GM06990 (cell line): ENCODE measurements around the gene PHF19.

ENCODE experiments used
- DNase-seq: peaks from one replicate; pipeline ENCODE4 v3.0.0-alpha.2; 2011; ENCODE audit not compliant: insufficient read length; ENCODE audit errors: extremely low read depth
- H3K27me3 ChIP-seq: replicated peaks from 2 replicates; pipeline ENCODE4 v1.6.0; 2011; ENCODE audit warnings: low read length; ENCODE audit not compliant: control insufficient read depth, insufficient read depth
- H3K36me3 ChIP-seq: 2 replicates; pipeline ENCODE4 v1.5.1; 2011; ENCODE audit warnings: low read length; ENCODE audit not compliant: control insufficient read depth, insufficient read depth
- H3K4me3 ChIP-seq: replicated peaks from 2 replicates; pipeline ENCODE4 v1.5.1; 2011; ENCODE audit warnings: low read depth, mild to moderate bottlenecking, control low read depth, low read length
- CTCF ChIP-seq: IDR thresholded peaks from 2 replicates; pipeline ENCODE4 v1.5.1; 2011; ENCODE audit warnings: low read length, control low read depth, mild to moderate bottlenecking, inconsistent platforms; ENCODE audit not compliant: insufficient read depth, poor library complexity, severe bottlenecking

The PHF19 gene

GRCh38 chr9:120865809-120866208 is 11.2 kb downstream of the PHF19 start:
- H3K4me3 ChIP-seq, result no peak overlapping the region
- H3K36me3 ChIP-seq, result peaks cover 48% of the 10 kb centered on the region
- no peaks in the 10 kb centered on the region for H3K27me3 ChIP-seq
- DNase-seq, result no peak
- no peak for TF ChIP-seq CTCF

GRCh38 chr9:120865176-120865575 is 11.8 kb downstream of the PHF19 start:
- Histone ChIP-seq H3K36me3 (peaks cover 47% of the 10 kb centered on the region), H3K4me3 (no peak overlapping the region), H3K27me3 (no peaks in the 10 kb centered on the region)
- no peak for TF ChIP-seq CTCF
- DNase-seq, result no peak

- DNase-seq, result no peak
- Histone ChIP-seq H3K36me3 (peaks cover 45% of the 10 kb centered on the region), H3K27me3 (no peaks in the 10 kb centered on the region), H3K4me3 (no peak overlapping the region)
- TF ChIP-seq CTCF, result no peak
These were observed 12.3 kb downstream of the PHF19 start for GRCh38 chr9:120864719-120865118.

- TF ChIP-seq CTCF, result no peak
- DNase-seq, result no peak
- Histone ChIP-seq H3K36me3 (peaks cover 44% of the 10 kb centered on the region), H3K27me3 (no peaks in the 10 kb centered on the region), H3K4me3 (no peak overlapping the region)
These were observed 13.2 kb downstream of the PHF19 start for GRCh38 chr9:120863833-120864232.

GRCh38 chr9:120862452-120862851 is 14.5 kb downstream of the PHF19 start:
- Histone ChIP-seq H3K4me3 (no peak overlapping the region), H3K27me3 (no peaks in the 10 kb centered on the region), H3K36me3 (peaks cover 53% of the 10 kb centered on the region)
- TF ChIP-seq CTCF, result no peak
- no peak for DNase-seq

GRCh38 chr9:120861935-120862334 is 15.1 kb downstream of the PHF19 start:
- no peak for TF ChIP-seq CTCF
- H3K36me3 ChIP-seq, result peaks cover 54% of the 10 kb centered on the region
- no peak for DNase-seq

More at GRCh38 chr9:120861935-120862334, 15.1 kb downstream of the PHF19 start:
- Histone ChIP-seq H3K4me3 (no peak overlapping the region), H3K27me3 (no peaks in the 10 kb centered on the region)
